K562 (cell line): Measurements from ENCODE around the gene PID1.

Experiments used
- EGR1 ChIP-seq: fragments of 450-650 bp; conservative IDR thresholded peaks from 2 replicates; pipeline ENCODE4 v1.6.1; 2017; ENCODE audit warnings: mild to moderate bottlenecking
- MBD2 ChIP-seq: sonication (generic); IDR thresholded peaks from 2 replicates; pipeline ENCODE4 v1.6.1; 2016; ENCODE audit warnings: low read depth, borderline replicate concordance
- MTA1 ChIP-seq: fragments of 450-650 bp; IDR thresholded peaks from 2 replicates; pipeline ENCODE4 v1.6.1; 2017; ENCODE audit warnings: borderline replicate concordance
- MYBL2 ChIP-seq, 2 experiments: fragments of 450-650 bp in 1 of 2; sonication (generic) in 1 of 2; formaldehyde crosslinking in 1 of 2; IDR thresholded peaks; 2 replicates each; pipeline versions ENCODE4 v1.6.1 to v1.8.1; 2017 to 2022; ENCODE audit warnings: borderline replicate concordance in 1 of 2, inconsistent platforms in 1 of 2, low read depth in 1 of 2, mild to moderate bottlenecking in 1 of 2, missing genetic modification reagents in 1 of 2, moderate library complexity in 1 of 2
- POLR2AphosphoS5 ChIP-seq: IDR thresholded peaks from 2 replicates; pipeline ENCODE4 v1.6.1; 2011; ENCODE audit warnings: mild to moderate bottlenecking, low read depth, low read length, moderate library complexity; ENCODE audit not compliant: control insufficient read depth, insufficient read depth
- SRF ChIP-seq, 2 experiments: fragments of 250-450, 450-650 bp in 1 of 2; sonication (Bioruptor Pico) in 1 of 2; sonication (generic) in 1 of 2; formaldehyde crosslinking; IDR thresholded peaks; 2 replicates each; pipeline versions ENCODE4 v1.5.0 to v1.5.1; 2020 to 2022; ENCODE audit warnings: mild to moderate bottlenecking in 1 of 2, missing genetic modification reagents in 1 of 2
- TSC22D4 ChIP-seq: fragments of 450-650 bp; IDR thresholded peaks from 2 replicates; pipeline ENCODE4 v1.6.1; 2016; ENCODE audit warnings: missing genetic modification characterization, missing biosample characterization, control low read depth
- ZBTB49 ChIP-seq: sonication (generic); formaldehyde crosslinking; IDR thresholded peaks from 2 replicates; pipeline ENCODE4 v1.8.0; 2022; ENCODE audit warnings: missing genetic modification reagents, mild to moderate bottlenecking, borderline replicate concordance
- ZNF717 ChIP-seq: fragments of 250-450 bp; sonication (Bioruptor Pico); IDR thresholded peaks from 2 replicates; pipeline ENCODE4 v1.5.0; 2021
- TF ChIP-seq, protein P1 (sequence below), 3 experiments: IDR thresholded peaks in 2 of 3; conservative IDR thresholded peaks in 1 of 3; 2 replicates each; pipeline ENCODE4 v1.5.1; 2011 to 2012; ENCODE audit warnings: low read length in 3 of 3, mild to moderate bottlenecking in 3 of 3, control low read depth in 2 of 3, improper control_type of control experiment in 1 of 3, inconsistent platforms in 1 of 3, low read depth in 1 of 3, mixed read lengths in 1 of 3, moderate library complexity in 1 of 3; ENCODE audit not compliant: insufficient read depth in 2 of 3
- TF ChIP-seq, protein P2 (sequence below), 2 experiments: IDR thresholded peaks; 2 replicates each; pipeline ENCODE4 v1.6.1; 2012; ENCODE audit warnings: improper control_type of control experiment in 2 of 2, low read depth in 2 of 2, low read length in 2 of 2, borderline replicate concordance in 1 of 2

DNA sequence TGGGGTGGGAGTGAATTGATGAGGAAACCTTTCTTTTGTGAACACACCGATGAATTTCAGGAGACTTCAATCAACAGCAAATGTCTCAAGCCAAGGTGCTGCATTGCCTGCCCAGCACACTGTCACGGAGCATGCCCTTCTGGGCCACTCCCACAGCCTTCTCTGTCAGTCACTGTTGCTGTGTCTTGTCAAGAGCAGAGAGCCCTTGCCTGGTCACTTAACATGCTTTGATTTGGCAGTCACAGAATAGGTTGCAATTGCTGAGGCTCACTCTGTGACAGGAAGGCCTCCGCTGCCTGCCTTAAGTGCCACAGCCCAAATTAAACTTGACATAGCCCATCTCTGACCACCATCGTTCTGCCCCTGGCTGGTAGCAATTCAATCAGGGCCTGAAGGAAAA, 225.4 kb downstream of the PID1 start:
- TF ChIP-seq TSC22D4 (tag) (no peak), ZBTB49 (CRISPR knock-in tag) (no peak), ZNF717 (no peak), POLR2AphosphoS5 (no peak), MTA1 (no peak), EGR1 (no peak), SRF (CRISPR knock-in tag; IDR thresholded peaks at IDR 0.05) (no peak), MBD2 (no peak), MYBL2 (IDR thresholded peaks at IDR 0.05; ENCODE audit: low read depth) (no peak), MYBL2 (CRISPR knock-in tag; IDR thresholded peaks at IDR 0.05; ENCODE audit: borderline replicate concordance) (no peak)
- TF ChIP-seq, protein P1, sequence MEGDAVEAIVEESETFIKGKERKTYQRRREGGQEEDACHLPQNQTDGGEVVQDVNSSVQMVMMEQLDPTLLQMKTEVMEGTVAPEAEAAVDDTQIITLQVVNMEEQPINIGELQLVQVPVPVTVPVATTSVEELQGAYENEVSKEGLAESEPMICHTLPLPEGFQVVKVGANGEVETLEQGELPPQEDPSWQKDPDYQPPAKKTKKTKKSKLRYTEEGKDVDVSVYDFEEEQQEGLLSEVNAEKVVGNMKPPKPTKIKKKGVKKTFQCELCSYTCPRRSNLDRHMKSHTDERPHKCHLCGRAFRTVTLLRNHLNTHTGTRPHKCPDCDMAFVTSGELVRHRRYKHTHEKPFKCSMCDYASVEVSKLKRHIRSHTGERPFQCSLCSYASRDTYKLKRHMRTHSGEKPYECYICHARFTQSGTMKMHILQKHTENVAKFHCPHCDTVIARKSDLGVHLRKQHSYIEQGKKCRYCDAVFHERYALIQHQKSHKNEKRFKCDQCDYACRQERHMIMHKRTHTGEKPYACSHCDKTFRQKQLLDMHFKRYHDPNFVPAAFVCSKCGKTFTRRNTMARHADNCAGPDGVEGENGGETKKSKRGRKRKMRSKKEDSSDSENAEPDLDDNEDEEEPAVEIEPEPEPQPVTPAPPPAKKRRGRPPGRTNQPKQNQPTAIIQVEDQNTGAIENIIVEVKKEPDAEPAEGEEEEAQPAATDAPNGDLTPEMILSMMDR (IDR thresholded peaks at IDR 0.05 in 2 of 3, conservative IDR thresholded peaks at IDR 0.05 in 1 of 3; ENCODE audit: insufficient read depth in 2 of 3, low read depth in 1 of 3, low read length in 3 of 3), result no peak
- TF ChIP-seq, protein P2, sequence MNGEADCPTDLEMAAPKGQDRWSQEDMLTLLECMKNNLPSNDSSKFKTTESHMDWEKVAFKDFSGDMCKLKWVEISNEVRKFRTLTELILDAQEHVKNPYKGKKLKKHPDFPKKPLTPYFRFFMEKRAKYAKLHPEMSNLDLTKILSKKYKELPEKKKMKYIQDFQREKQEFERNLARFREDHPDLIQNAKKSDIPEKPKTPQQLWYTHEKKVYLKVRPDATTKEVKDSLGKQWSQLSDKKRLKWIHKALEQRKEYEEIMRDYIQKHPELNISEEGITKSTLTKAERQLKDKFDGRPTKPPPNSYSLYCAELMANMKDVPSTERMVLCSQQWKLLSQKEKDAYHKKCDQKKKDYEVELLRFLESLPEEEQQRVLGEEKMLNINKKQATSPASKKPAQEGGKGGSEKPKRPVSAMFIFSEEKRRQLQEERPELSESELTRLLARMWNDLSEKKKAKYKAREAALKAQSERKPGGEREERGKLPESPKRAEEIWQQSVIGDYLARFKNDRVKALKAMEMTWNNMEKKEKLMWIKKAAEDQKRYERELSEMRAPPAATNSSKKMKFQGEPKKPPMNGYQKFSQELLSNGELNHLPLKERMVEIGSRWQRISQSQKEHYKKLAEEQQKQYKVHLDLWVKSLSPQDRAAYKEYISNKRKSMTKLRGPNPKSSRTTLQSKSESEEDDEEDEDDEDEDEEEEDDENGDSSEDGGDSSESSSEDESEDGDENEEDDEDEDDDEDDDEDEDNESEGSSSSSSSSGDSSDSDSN (IDR thresholded peaks at IDR 0.05; ENCODE audit: borderline replicate concordance in 1 of 2, low read depth in 2 of 2, low read length in 2 of 2), result no peak
